Fibroblast of mammary gland (primary cell): ENCODE data around the gene SIM1.
A peak's percentile ranks its signal among the peaks of the same experiment; 100 is the strongest.

Experiments used
- DNase-seq: peaks from one replicate; pipeline ENCODE4 v3.0.0-alpha.2; 2010; ENCODE audit warnings: low read depth
- H3K4me3 ChIP-seq: 2 replicates; pipeline ENCODE4 v1.5.1; 2011; ENCODE audit warnings: low read depth, mild to moderate bottlenecking, low read length, moderate library complexity; ENCODE audit not compliant: control insufficient read depth
- CTCF ChIP-seq: conservative IDR thresholded peaks from 2 replicates; pipeline ENCODE4 v1.5.1; 2011; ENCODE audit warnings: low read depth, low read length, inconsistent platforms; ENCODE audit not compliant: control insufficient read depth, insufficient read depth

The SIM1 gene

GRCh38 chr6:100503043-100503705, 38.5 kb upstream of the SIM1 start:
- no peak overlapping the region for H3K4me3 ChIP-seq
- no peak for DNase-seq
- TF ChIP-seq CTCF, result no peak

DNA sequence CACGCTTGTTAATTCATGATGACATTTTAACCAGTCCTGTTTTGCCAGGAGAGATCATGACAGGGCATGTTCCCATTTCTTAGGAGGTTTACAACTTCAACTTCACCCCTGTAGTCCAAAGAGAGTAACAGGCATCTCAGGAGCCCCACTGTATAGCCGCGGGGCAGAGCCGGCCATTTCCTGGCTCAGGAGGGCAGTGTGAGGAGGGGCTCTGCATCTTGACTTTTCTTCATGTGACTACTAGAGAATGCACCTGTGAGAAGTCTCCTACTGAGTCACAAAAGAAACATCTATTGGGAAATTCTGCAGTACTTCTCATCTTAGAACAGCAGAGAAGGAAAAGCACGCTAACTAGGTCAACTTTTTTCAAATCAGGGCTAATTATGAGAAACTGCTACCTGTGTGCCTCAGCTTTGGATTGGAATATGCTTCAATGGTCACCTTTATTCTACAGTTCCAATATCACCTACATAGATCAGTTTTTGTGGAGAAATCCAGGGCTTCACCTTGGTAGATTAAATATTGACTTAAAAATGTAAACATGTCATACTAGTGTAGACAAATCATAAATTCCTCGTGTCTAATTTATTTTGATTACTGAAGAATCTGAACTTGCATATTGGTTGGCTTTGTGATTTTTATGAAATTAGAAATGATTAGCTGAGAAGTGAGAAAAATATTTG, 28.6 kb upstream of the SIM1 start:
- no peak for TF ChIP-seq CTCF
- no peak for DNase-seq
- H3K4me3 ChIP-seq, result no peak overlapping the region

- DNase-seq, result no peak
- H3K4me3 ChIP-seq, result no peak overlapping the region
- no peak for TF ChIP-seq CTCF
These were observed 27.4 kb upstream of the SIM1 start for GRCh38 chr6:100491952-100492670.

DNA sequence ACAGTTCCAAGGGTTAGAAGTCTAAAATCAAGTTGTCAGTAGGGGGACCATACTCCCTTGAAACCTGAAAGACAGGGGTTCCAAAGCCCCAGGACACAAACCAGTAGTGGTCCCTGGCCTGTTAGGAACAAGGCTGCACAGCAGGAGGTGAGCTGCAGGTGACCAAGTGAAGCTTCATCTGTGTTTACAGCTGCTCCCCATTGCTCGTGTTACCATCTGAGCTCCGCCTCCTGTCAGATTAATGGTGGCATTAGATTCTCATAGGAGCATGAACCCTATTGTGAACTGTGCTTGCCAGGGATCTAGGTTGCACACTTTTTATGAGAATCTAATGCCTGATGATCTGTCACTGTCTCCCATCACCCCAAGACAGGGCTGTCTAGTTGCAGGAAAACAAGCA, 25.3 kb upstream of the SIM1 start:
- H3K4me3 ChIP-seq, result no peak overlapping the region
- TF ChIP-seq CTCF, result no peak
- DNase-seq, result no peak

GRCh38 chr6:100488244-100488643, 23.5 kb upstream of the SIM1 start:
- peak; percentile 27 for DNase-seq
- no peak for TF ChIP-seq CTCF
- no peak overlapping the region for H3K4me3 ChIP-seq

GRCh38 chr6:100487638-100488037, 22.9 kb upstream of the SIM1 start:
- TF ChIP-seq CTCF, result no peak
- H3K4me3 ChIP-seq, result no peak overlapping the region
- DNase-seq, result no peak
